HS-5 (cell line): ENCODE data around the gene LIN7B.

ENCODE experiments used
- DNase-seq: peaks from one replicate; pipeline ENCODE4 v3.0.0-alpha.2; 2012; ENCODE audit warnings: low read depth

Gene LIN7B

GRCh38 chr19:49165865-49166301 is 51.7 kb downstream of the LIN7B start:
- DNase-seq, result no peak

DNA sequence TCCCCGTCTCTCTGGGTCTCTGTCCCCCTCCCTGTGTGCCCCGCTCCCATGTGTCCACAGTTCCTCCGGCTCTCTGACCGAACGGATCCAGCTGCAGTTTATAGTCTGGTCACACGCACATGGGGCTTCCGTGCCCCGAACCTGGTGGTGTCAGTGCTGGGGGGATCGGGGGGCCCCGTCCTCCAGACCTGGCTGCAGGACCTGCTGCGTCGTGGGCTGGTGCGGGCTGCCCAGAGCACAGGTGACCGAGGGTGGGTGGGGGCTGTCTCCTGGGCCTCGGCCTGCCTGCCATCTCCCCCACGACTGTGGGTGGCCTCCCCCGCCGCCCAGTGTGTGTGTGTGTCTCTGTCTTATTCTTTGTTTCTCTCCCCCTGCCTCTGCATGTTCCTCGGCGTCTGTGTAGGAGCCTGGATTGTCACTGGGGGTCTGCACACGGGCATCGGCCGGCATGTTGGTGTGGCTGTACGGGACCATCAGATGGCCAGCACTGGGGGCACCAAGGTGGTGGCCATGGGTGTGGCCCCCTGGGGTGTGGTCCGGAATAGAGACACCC is 53.8 kb downstream of the LIN7B start:
- no peak for DNase-seq
